Body of pancreas (tissue), 4 donors: ENCODE results near the gene LMO7. TPM values are rescaled to one million over a fixed set of nuclear protein-coding genes. Genes with fewer than 3 reads are reported as not detected.

Experiments
- ATAC-seq: fragments of 150-250 bp; one replicate; pipeline ENCODE4 v1.9.1; 2016
- DNase-seq, 4 donors: peaks; one replicate each; pipeline ENCODE4 v3.0.0-alpha.2; 2019
- H3K27ac ChIP-seq, 4 donors: fragments of 200-600 bp; sonication (generic); 1 replicate in 3 of 4; 2 replicates in 1 of 4; pipeline versions ENCODE4 v1.5.1 to v1.6.1; 2016 to 2019; ENCODE audit warnings: mild to moderate bottlenecking in 1 of 4, mixed read lengths in 1 of 4, moderate library complexity in 1 of 4
- H3K27me3 ChIP-seq, 2 donors: fragments of 200-600 bp; sonication (generic); one replicate each; pipeline ENCODE4 v1.6.0; 2016; ENCODE audit warnings: mild to moderate bottlenecking in 1 of 2
- H3K36me3 ChIP-seq, 2 donors: fragments of 200-600 bp; sonication (generic); replicated peaks in 1 of 2; 2 replicates each; pipeline ENCODE4 v1.5.1; 2016; ENCODE audit warnings: low read depth in 2 of 2; ENCODE audit not compliant: insufficient read depth in 1 of 2
- H3K4me1 ChIP-seq: fragments of 200-600 bp; sonication (generic); one replicate; pipeline ENCODE4 v1.6.0; 2016
- H3K4me3 ChIP-seq, 2 donors: fragments of 200-600 bp; sonication (generic); 1 replicate in 1 of 2; 2 replicates in 1 of 2; pipeline ENCODE4 v1.5.1; 2016 to 2019
- H3K9me3 ChIP-seq, 3 donors: fragments of 200-600 bp; sonication (generic); 1 replicate in 2 of 3; 2 replicates in 1 of 3; pipeline ENCODE4 v1.5.1; 2016
- CTCF ChIP-seq, 7 experiments: fragments of 450-650 bp in 4 of 7; fragments of 200-600 bp in 3 of 7; sonication (generic) in 3 of 7; IDR thresholded peaks; one replicate each; pipeline ENCODE4 v1.5.1; 2016 to 2019; ENCODE audit warnings: antibody characterized with exemption in 7 of 7
- POLR2A ChIP-seq, 3 donors: fragments of 450-650 bp; IDR thresholded peaks; one replicate each; pipeline ENCODE4 v1.6.1; 2016; ENCODE audit warnings: antibody characterized with exemption in 3 of 3, mild to moderate bottlenecking in 2 of 3
- WGBS, 2 donors: methylation state at CpG; one replicate each; pipeline ENCODE4 v1.1.5; 2017; 5-methylcytosine and 5-hydroxymethylcytosine counted together
- intact Hi-C: fragments of 100-400 bp; cut with DNase I; formaldehyde crosslinking; loops from one replicate; pipeline ENCODE4 v1.15.1; 2023
- total RNA-seq, 2 donors: library from RNA; depleted of rRNA; stranded (reverse); fragments of >200 nt; gene quantifications; one replicate each; pipeline ENCODE4 v1.1.0, GENCODE V29; 2016

LMO7 gene
- total RNA-seq, 2 donors from 2014 or later: 50.6 to 56.0 TPM

- peak; percentile 36 for ATAC-seq
- Histone ChIP-seq H3K36me3 (no peaks in the 10 kb centered on the region), H3K27me3 (peaks cover 0 to 3% of the 10 kb centered on the region in 2 donors), H3K9me3 (no peaks in the 10 kb centered on the region), H3K27ac (peak overlapping the region; percentile 78 to 87 (median 86)), H3K4me3 (peak overlapping the region; percentile 48 to 56), H3K4me1 (peaks cover 18% of the 10 kb centered on the region)
- DNase-seq: peak; percentile 13 to 35 (median 30)
- intact Hi-C loops: no loop called here
- 1 to 2% methylated on average over 7 to 43 of the region's 58 CpGs for WGBS, 2 donors
- no peak for TF ChIP-seq CTCF (IDR thresholded peaks at IDR 0.05)
- TF ChIP-seq POLR2A (IDR thresholded peaks at IDR 0.05): peak in 1 of 3 donors; percentile 5
Measured at GRCh38 chr13:75636436-75637180, 478 bp downstream of the LMO7 start.

GRCh38 chr13:75637181-75637750 lies 1.1 kb downstream of the LMO7 start:
- intact Hi-C loops: no loop called here
- ATAC-seq (no peak), DNase-seq (no peak)
- Histone ChIP-seq H3K36me3 (no peaks in the 10 kb centered on the region), H3K9me3 (no peaks in the 10 kb centered on the region), H3K27ac (no peak overlapping the region), H3K4me1 (peaks cover 18% of the 10 kb centered on the region), H3K27me3 (peaks cover 0 to 3% of the 10 kb centered on the region in 2 donors), H3K4me3 (no peak overlapping the region)
- no peak for TF ChIP-seq CTCF (IDR thresholded peaks at IDR 0.05)
- no peak for TF ChIP-seq POLR2A (IDR thresholded peaks at IDR 0.05)
- 43 to 52% methylated on average over 16 of the region's 17 CpGs for WGBS, 2 donors

- no peak overlapping the region for H3K4me3 ChIP-seq
- H3K27me3 ChIP-seq: peaks cover 0 to 3% of the 10 kb centered on the region in 2 donors
- no peak for ATAC-seq
- no peak for DNase-seq
- H3K9me3 ChIP-seq: no peaks in the 10 kb centered on the region
- H3K4me1 ChIP-seq: peaks cover 18% of the 10 kb centered on the region
- no peak overlapping the region for H3K27ac ChIP-seq
- intact Hi-C loops: no loop called here
- no peaks in the 10 kb centered on the region for H3K36me3 ChIP-seq
- TF ChIP-seq POLR2A (IDR thresholded peaks at IDR 0.05): no peak
- WGBS, 2 donors: 81 to 86% methylated on average over 2 of the region's 2 CpGs
Measured at GRCh38 chr13:75639454-75639853, 3.3 kb downstream of the LMO7 start.

- peaks cover 13% of the 10 kb centered on the region for H3K4me1 ChIP-seq
- TF ChIP-seq CTCF (IDR thresholded peaks at IDR 0.05) (no peak), POLR2A (IDR thresholded peaks at IDR 0.05) (no peak)
- no peak overlapping the region for H3K4me3 ChIP-seq
- 91 to 94% methylated on average over 6 of the region's 6 CpGs for WGBS, 2 donors
- intact Hi-C loops: no loop called here
- no peak overlapping the region for H3K27ac ChIP-seq
- peaks cover 0 to 3% of the 10 kb centered on the region in 2 donors for H3K27me3 ChIP-seq
- no peaks in the 10 kb centered on the region for H3K9me3 ChIP-seq
- H3K36me3 ChIP-seq: no peaks in the 10 kb centered on the region
- DNase-seq (no peak), ATAC-seq (no peak)
Measured at GRCh38 chr13:75641026-75641425, 4.9 kb downstream of the LMO7 start.

GRCh38 chr13:75643182-75643581 lies 7.1 kb downstream of the LMO7 start:
- WGBS, 2 donors: 43 to 58% methylated on average over 1 of the region's 1 CpG
- no peaks in the 10 kb centered on the region for H3K27me3 ChIP-seq
- no peaks in the 10 kb centered on the region for H3K36me3 ChIP-seq
- no peak for ATAC-seq
- peaks cover 5% of the 10 kb centered on the region for H3K4me1 ChIP-seq
- intact Hi-C loops: no loop called here
- no peak for DNase-seq
- no peak overlapping the region for H3K27ac ChIP-seq
- TF ChIP-seq CTCF (IDR thresholded peaks at IDR 0.05) (no peak), POLR2A (IDR thresholded peaks at IDR 0.05) (no peak)
- H3K4me3 ChIP-seq: no peak overlapping the region
- no peaks in the 10 kb centered on the region for H3K9me3 ChIP-seq
